DMS114 treated with DMSO at 0.1 percent for 48 hours (cell line): Measurements from ENCODE around the gene MACROD2.

Experiments
- DNase-seq: peaks from one replicate; lab custom pipeline; 2025; ENCODE audit not compliant: unreplicated experiment; lab: John Stamatoyannopoulos, UW

Gene MACROD2

GRCh38 chr20:14727485-14728150 lies 732.3 kb downstream of the MACROD2 start:
- no peak for DNase-seq

DNA sequence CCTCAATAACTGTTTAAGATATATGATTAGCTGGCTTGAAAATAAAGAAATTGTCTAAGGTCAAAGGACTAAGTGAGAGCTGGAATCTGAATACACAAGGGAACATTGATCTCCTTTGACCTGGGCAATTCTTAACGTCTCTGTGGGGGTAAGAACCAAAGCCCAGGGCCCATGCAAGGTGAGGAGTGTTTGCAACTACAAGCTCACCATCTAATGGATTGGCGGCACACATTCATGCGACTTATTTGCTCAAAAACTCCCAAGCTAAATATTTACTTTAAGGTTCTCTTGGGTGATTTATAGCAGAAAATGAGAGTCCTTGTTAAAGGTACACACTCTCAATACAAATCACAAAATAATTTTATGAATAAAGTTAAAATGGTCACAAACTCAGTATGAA lies 734.1 kb downstream of the MACROD2 start:
- no peak for DNase-seq

DNA sequence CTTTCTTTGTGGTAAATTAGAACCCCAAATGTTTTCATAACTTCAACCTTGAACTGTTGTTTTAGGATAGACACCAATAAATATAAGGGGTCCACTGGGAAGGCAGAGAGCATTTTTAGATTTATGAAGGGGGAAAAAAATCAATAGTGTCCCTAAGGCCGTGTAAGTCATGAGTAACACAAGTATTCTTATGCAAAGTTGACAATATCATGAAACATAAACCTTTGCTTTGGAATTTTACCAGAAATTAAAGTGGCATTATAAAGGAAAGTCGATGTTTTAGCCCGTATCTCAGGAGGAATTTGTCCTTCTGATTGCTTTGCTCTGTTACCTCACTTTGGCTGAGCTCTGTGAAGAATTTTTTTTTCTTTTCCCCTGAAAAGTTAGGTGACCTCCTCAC lies 737.0 kb downstream of the MACROD2 start:
- DNase-seq = no peak

DNA sequence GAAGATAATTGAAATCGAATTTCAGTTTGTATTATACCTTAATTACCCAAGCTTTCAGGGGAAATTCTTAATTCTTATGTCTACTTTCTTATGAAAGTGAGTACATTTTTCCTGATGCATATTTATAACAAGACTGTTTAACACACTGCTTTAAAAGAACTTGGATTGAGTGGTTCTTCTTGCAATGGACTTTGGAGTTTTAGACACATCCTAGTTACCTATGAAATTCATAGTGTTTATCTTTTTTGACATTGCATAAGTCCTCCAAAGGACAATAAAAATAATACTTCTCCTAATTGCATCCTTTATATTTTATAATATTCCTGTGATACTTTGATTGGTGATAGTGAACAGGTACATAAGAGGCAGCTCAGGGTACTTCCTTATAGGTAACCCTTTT lies 737.7 kb downstream of the MACROD2 start:
- DNase-seq = no peak

- DNase-seq = no peak
Measured at GRCh38 chr20:14740380-14740779, 745.1 kb downstream of the MACROD2 start.

GRCh38 chr20:14741616-14742015 lies 746.3 kb downstream of the MACROD2 start:
- no peak for DNase-seq

DNA sequence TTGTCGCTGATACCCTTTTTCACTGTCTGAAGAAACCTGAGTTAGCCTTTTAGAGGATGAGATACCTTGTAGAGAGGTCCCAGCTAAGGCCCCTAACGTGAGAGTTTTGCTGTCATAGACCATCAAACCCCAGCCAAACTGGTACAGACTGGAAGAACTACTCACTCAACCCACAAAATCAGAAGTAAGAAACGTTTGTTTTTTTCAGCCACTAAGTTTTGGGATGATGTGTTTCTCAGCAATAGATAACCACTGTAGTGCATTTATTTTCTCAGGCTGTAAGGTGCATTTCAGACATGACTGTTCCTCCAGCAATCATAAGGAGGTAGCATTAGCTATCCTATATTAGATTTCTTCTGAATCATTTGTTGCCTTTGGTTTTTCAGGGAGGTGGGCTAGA lies 749.4 kb downstream of the MACROD2 start:
- DNase-seq = no peak

GRCh38 chr20:14745830-14746229 lies 750.5 kb downstream of the MACROD2 start:
- DNase-seq = no peak

- DNase-seq = no peak
Measured at GRCh38 chr20:14751191-14751590, 755.9 kb downstream of the MACROD2 start.

GRCh38 chr20:14757728-14758127 lies 762.4 kb downstream of the MACROD2 start:
- DNase-seq = no peak

DNA sequence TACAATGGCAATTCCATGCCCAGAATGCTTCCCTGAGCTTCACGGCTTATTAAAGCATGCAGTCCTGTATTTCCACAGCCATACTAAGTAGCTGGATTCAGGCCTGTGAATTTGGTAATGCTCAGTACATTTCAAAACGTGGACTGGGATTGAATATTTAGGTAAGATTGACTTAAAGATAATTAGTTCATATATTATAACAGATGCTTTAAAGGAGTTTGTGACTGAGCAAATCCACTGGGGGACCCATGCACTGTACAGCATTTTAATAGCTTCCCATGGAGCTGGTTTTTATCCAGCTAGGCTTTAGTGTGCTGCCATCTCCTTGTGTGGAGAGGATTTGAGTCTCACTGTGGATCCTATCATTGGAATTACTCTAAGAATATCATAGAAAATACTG lies 763.0 kb downstream of the MACROD2 start:
- no peak for DNase-seq

- DNase-seq = no peak
Measured at GRCh38 chr20:14759979-14760378, 764.7 kb downstream of the MACROD2 start.

DNA sequence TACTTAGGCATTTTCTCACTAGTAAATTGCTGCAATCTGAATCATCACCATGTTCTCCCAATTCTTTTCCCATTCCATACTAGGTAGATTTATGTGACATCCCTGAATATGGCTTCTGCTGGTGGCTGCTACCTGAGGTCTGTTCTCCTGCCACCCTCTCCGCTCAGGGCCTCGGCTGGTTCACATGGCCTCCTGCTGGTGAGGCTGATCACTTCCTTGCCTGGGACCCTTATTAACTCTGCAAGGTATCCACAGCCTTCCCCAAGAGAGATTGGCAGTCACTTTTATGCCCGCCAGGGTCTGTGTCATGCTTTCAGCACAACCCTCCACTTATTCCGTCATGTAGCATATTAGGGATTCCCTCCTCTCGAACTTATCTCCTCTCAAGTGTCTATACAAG lies 766.6 kb downstream of the MACROD2 start:
- DNase-seq = no peak

DNA sequence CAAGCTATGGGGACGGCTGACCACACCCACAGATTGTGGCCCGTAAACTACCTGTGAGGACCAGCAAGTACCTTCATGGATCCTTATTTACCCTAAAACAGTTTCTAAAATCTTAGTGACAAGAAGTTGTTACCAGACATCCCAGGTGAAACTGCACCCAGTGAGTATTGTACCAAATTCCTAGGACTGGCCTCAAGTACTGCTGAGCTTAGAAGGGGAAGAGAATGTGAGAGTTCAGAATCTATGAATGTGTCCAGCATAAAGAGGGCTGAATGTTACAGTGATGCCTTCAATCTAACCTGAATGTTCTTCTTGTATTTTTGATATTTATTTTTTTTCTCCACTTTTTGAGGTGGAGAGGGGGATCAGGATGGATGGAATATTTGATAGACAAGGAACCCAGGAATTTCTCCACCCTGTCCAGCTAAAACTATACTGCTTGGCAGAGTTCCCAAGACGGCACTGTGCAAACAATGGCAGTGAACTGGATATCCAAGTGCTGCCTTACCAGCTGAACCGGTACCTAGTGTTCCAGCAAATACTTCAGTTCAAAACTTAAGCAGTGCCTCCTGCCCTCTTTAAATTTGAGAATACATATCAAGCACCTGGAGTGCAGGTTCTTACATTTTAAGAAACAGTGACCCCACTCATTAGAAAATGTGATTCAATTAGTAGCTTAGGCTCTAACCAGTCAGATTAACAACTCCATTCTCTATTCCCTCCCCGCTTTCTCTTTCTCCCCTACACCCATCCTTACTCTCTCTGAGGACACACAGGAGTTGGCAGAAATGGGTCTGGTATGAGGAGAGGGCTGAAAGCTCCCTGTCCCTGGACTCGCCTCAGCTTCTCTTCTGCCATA lies 769.4 kb downstream of the MACROD2 start:
- no peak for DNase-seq

DNA sequence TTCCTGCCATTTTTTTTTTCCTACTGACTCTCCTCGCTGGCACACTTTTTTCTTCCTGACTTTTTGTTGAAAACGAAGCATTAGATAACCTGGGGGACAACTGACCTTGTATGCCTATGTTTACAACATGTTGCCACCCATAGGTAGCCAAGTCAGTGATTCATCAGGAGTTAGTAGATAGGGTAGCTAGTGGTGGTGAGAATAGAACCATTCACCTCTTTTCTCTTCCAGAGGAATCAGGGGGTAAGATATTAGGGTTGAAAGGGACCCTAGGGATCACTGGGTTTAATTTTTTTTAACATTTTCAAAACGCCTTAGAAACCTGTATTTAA lies 770.0 kb downstream of the MACROD2 start:
- no peak for DNase-seq

- DNase-seq = no peak
Measured at GRCh38 chr20:14773486-14773885, 778.2 kb downstream of the MACROD2 start.

GRCh38 chr20:14775778-14776177 lies 780.5 kb downstream of the MACROD2 start:
- no peak for DNase-seq

DNA sequence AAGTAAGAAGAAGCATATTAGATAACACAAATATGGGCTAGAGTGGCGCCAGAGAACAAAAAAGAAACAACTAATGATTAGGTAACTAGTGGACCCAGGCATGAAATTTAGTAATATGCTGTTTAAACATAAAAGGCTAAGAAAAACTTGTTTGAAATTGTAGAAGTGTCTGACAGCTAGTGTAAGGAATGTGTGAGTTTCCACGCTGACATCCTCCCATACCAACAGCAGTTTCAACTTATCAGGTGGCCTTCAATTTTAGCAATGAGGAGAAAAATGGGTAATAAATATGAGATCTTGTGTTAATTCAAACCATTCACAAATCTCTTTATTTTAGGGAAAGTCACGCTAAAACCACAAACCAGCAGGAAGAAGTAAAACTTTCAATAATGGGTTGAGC lies 782.3 kb downstream of the MACROD2 start:
- DNase-seq = no peak

- no peak for DNase-seq
Measured at GRCh38 chr20:14778096-14778495, 782.8 kb downstream of the MACROD2 start.

- DNase-seq = no peak
Measured at GRCh38 chr20:14778875-14779274, 783.6 kb downstream of the MACROD2 start.

DNA sequence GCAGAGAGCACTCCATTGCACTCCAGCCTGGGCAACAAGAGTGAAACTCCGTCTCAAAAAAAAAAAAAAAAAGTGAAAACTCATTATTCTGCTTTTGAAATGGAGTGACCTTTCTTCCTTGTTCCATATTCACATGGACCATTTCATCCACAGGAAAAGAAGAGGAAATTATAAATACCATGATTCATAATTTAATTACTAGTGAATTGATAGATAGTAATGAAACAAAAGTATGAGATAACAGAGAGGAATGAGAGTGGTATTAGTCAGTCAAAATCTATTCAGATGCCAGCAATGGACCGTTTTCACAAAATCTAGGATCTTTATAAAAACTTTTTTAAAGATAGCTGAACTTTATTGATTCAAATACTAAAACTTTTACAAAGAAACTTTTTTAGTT lies 785.2 kb downstream of the MACROD2 start:
- DNase-seq = no peak

DNA sequence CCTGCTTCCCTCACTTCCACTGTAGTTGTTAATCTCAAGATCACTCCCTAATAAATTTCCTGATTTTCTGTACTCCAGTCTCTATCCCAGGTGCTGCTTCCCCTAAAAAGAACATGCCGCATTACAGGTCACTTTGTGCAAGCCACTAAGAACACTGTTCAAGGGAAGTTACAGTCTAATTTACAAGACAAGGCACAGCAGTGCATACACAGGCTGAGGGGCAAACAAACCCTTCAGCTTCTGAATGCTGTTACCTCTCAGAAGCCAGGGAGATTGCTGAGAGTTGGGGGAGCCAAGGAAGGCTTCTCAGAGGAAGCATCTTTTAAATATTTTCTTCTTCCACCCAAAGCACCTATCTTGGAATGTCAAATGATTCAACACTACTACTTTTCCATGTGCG lies 787.4 kb downstream of the MACROD2 start:
- no peak for DNase-seq

- DNase-seq = no peak
Measured at GRCh38 chr20:14783766-14784165, 788.5 kb downstream of the MACROD2 start.
